GM04503 (cell line): ENCODE data around the gene MUC5B.

Source experiments
- DNase-seq: peaks from one replicate; pipeline ENCODE4 v3.0.0-alpha.2; 2012; ENCODE audit warnings: low read depth

The MUC5B gene

DNA sequence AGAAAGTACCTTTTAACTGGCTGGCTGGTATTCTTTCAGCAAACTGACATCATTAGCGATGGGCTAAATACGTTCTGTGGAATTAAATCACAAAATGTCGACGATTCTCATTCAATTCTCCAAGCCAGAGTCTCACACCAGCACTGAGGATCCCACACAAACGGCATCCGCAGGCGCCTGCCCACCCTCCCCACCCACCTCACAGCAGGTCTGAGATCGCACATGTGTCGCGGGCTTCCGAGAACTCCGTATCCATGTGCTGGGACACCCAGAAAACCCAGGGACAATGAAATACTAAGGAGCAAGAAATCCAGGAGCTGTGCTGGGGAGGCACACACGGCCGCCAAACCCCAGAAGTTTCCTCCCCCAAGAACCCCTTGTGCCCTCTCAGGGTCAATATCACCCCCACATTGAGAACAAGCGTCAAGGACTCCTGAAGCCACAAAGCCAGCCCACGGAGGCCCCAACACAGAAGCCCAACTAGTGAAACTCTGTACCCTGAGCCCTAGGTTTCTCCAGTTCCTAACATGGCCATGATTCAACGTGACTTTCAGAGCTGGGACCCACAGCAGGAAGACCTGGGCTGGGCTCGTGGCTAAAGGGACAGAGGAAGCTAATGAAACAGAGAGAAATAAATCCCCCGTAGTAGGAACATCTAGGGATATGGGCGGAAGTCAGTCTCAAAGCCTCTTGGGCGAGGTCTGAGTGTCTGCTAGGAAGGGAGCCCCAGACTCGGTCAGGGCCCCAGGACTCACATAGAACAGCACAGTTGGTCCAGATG is 78.5 kb downstream of the MUC5B start:
- DNase-seq: no peak

DNA sequence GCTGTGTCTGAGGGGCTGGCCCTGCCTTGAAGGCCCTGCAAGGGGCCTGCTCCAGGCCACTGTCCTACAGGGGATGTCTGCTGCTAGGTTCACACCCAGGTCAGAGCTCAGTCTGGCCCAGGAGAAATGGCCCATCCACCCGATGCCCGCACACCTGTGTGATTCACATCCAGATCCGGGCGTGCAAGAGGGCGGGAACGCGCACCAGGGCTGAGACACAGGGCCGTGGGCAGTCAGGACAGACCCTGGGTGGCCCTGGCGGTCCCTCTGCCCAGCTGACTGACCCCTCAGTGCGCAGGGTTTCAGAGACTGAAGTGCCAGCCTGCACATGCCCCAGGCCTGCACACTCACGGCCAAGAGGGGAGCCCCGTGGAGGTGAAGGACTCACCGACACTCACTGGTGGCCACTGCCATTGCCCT is 79.2 kb downstream of the MUC5B start:
- DNase-seq: no peak

DNA sequence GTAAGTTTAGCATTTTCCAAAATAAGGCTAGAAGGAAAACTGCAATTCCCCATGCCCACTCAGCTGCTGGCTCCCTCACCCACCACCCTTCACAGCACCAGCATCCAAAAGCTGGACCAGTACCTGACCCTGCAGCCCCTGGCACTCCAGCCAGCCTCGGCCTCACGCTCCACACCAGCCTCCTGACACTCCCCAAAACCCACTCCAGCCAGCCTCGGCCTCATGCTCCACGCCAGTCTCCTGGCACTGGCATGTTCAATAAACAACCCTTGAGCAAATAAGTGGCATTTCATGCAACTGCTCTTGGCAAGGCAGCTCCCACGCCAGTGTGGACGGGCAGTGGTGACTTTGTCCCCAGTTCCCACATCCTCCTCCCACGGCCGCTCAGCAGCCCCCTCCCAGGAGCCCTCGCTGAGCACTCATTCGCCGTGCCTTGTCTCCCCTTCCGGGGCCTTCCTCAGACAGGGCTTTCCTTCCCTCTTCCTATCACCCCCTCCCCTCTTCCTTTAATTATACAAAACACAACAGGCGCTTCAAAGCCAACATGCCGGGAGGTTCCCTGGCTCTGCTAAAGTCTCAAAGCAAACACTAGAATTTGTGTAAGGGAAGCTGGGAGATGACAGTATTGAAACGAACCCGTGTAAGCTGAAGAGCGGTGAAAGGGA is 79.7 kb downstream of the MUC5B start:
- DNase-seq: no peak

DNA sequence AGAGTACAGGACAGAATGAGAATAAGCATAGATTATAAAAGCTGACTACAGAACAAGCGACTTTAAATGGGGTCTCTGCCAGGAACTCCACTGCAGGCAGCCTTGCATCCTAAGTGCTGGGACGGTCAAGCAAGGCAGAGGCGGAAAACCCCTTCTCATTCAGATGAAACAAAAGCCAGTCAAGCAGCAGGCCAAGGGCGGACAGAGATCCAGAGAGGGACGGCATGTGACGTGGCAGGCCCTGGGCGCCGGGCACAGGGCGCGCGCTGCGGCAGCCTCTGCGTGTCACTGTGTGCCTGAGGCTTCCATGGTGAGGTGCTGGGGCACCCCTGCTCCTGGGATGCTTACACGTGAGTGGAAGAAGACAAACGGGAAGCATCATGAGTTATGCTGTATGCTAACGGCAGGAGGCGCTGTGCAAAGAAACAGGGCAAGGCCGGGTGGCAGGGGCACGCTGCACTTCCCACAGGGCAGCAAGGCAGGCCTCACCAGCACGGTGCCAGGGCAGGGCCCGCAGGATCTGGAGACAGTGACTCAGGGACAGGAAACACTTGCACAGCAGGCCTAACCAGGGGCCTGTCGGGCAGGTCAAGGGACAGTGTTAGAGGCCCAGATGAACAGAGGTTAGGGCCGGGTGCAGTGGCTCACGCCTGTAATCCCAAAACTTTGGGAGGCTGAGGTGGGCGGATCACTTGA is 80.4 kb downstream of the MUC5B start:
- DNase-seq: no peak

DNA sequence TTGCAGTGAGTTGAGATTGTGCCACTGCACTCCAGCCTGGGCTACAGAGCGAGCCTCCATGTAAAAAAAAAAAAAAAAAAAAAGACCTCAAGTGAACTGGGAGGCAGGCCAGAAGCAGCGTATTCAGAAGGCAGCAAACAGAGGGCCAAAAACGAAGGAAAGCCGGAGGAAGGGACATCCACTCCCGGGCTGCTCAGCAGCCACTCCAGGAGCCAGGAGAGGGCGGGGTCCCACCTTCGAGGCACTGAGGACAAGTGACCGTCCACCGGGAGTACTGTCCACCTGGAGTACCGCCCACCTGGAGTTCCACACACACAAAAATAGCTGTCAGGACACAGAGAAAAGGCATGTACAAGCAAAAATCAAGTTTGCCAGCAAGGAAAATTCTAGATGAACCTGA is 81.1 kb downstream of the MUC5B start:
- DNase-seq: no peak

DNA sequence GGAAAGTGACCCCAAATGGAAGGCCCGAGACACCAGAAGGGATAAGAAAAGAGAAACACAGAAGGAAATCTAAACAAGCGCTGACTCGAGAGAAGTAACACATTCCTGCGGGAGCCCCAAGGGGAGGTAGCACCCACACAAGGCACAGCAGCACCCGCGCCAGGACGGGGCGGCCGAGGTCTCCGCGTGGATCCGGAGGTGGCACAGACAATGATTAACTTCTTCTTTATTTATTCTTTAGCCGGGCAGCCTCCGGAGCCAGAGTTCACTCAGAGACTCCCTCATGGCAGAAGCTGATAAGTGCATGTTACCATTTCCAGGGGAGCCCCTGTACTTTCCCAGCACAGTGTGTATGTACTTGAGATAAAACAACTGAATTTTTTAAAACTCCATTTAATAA is 81.5 kb downstream of the MUC5B start:
- DNase-seq: no peak

DNA sequence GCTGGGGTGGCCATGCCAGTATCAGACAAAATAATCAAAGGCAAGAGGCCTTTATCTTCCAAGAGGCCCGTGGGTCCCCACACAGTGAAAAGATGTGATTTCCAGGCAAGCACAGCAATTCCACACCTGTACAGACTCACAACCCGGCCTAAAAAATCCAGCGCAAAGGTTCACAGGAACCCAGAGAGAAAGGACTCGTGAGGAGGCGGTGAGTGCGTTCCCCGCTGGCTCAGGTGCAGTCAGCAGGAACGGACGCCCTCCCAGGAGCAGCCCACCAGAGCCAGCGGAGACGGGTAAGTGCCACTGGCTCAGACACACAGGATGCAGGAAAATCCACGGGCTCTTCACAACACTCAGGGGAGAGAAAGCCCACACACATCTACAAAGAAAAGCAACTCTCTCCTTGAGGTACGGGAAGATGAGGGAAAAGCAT is 82.2 kb downstream of the MUC5B start:
- no peak for DNase-seq

DNA sequence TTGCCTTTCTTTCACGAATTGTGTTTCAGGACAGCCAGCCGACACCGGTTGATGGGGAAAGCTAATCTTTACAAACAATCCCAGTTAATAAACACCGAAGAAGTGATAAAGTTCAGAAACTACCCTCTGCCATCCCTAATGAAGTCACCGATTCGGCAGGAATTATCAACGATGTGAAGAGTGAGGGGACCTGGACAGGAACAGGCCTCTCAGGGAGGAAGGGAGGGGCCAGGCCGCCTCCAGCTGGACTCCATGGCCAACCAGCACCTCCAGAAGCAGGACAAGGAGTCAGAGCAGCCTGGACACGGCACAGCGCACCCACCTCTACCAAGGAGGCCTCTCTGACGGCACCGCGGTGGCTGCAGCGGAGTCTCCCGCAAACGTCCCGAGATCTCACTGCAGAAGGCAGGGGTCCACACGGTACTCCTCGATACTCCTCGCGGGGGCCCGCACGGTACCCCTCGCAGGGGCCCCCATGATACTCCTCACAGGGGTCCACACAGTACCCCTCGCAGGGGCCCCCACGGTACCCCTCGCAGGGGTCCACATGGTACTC is 82.7 kb downstream of the MUC5B start:
- DNase-seq: no peak

DNA sequence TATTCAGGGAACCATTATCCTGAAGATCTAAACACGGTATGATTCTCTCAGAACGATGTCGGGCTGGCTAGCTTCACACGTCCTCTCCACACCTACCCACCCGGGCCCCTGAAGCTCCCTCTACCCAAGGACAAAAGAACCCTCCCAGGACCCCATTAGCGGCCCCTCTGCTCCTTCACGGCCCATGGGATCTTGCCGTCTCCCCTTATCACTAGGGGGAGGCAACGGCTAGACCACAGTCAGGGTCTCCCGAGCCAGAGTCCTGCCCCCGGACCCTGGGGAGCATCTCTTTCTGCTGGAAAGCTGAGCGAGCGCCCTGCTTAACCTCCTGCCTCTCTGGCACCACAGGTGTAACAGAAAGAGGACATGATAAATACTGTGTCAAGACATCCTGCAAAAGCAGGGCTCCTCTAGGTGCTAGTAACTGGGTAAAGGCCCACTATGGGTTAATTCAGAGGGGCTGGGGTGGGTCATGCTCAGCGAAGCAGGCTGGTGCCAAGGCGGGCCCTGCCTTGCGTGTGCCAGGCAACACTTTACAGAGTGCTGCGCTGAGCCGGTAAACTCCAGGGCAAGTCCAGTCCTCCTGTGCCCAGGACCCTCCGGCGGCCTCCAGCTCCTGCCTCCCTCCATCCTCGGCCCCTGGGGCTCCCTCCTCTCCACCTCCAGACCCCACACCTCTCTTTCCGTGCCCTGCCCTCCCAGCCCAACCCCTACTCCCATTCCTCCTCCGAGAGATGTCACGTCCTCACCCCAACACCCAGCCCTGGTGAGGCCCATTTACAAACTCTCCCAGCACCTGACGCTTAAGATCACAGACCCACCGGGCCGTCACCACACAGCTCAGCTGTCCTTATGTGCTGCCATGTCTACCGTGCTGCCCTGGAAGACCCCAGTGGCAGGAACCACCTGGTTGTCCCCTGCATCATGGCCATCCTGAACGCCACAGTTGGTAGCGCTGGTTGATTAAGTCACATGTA is 83.6 kb downstream of the MUC5B start:
- no peak for DNase-seq

DNA sequence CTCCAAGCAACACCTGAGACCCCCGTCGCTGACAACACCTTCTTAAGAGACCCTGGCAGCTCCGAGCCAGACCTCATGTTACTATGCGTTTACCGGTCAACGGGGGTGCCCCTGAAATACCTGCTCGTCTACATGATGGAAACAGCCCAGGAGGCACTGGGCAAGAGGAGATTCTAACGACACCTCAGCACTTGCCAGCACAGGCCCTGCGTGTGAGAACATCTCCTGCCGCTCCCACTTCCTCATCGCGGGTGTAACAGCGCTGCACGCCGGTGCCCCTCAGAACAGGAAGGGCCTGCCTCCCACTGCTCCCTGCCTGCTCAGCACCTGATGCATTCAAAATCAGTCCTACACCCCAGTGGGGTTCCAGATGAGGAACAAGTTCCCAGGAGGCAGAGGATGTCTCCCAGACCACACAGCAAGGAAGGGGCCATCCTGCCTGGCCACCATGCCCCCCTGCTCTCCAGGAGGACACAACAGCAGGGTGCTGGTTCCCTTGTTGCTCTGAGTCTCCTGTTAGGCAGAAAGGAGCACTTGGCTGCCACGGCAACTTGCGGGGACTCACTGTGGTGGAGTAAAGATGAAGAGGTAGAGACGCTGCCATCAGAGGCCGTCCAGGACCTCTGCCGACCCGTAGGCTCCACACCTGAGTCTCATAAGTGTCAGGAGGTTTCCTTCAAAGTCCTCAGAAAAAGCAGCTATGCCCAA is 84.5 kb downstream of the MUC5B start:
- no peak for DNase-seq

DNA sequence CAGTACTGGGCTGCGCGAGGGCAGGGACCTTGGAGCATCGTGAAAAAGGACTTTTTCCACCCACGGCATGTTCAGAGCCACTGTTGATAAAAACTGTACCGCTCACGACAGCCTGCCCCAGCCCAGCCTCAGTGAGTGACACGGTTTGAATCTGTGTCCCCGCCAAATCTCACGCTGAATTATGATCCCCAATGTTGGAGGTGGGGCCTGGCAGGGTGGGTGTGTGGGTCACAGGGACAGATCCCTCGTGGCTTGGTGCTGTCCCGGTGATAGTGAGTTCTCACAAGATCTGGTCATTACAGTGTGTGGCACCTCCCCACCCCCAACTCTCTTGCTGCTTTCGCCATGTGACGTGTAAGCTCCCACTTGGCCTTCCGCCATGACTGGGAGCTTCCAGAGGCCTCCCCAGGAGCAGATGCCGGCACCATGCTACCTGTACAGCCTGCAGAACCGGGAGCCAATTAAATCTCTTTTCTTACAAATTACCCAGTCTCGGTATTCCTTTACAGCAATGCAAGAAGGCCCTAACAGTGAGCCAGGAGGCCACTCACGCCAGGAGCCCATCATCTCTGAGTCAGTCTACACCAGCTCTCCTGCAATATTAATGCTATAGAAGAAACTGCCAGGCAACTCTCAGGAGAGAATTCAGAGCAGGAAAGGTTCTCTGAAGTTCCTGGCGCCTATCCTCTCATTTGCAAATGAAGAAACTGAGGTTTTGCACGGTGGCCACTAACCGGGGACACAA is 85.3 kb downstream of the MUC5B start:
- DNase-seq: no peak

DNA sequence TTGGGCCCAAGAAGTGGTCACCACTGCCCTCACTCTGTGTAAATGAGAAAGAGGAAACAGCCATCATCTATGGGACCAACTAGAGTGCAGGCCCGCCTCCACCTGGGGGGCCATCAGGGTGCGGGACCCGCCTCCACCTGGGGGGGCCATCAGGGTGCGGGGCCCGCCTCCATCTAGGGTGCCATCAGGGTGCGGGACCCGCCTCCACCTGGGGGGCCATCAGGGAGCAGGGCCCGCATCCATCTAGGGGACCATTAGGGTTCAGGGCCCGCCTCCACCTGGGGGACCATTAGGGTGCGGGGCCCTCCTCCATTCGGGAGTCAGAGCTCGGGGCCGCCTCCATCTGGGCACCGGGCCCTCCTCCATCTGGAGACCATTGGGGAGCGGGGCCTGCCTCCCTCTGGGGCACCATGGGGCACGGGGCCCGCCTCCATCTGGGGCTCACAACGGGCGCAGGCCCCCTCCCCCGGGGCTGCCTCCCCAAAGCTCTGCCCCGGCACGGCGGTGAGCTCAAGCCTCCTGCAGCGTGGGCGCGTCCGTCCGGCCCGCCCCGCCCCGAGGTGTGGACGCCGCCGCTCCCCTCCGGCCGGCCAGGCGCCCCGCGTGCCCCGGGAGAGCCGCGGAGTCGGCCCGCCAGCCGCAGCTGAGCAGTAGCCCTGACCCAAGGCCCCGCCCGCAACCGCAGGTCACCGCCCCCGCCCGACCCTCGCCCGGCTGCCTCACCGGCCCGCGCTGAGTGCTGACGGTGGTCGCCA is 86.1 kb downstream of the MUC5B start:
- no peak for DNase-seq

DNA sequence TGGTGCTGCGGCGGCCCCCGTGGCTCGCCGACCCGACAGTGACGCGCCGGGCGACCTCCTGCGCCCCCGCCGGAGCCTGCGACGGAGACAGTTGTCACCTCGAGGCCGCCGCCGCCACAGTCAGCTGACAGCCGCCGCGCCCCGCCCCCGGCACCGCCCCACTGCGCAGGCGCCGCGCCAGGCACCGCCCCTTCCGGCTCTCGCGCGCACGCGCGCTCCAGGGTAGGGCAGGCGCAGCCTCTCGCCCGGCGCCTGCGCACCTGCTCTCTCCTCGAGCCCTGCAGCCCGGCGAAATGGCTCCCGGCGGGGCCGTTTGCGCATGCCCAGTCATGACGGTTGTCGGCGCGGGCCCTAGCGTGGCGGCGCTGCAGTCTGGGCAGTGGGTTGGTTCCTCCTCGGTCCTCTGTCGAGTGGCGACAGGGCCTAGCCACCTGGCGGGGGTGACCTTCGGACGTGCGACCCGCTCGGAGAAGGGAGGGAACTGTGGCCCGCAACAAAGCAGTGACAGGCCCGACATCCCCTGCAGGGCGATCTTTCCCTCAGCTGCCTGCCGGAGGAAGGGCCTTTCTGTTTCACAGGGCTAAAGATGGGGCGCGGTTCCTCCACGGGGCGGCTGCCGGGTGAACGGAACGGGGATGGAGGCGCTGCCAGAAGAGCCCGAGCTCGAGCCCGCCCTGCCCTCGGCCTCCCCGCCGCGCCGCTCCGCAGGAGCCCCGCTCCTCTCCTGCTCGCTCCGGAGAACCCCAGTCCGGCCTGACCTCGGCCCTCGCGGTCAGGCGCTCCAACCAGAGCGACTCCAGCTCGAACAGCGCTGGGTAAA is 86.8 kb downstream of the MUC5B start, which contains the start of gene TOLLIP:
TSS of gene TOLLIP (minus strand) at position 135 of the 820 bp plus-strand sequence. CDS start at position 1, 134 bp downstream.
- peak; percentile 33 for DNase-seq

DNA sequence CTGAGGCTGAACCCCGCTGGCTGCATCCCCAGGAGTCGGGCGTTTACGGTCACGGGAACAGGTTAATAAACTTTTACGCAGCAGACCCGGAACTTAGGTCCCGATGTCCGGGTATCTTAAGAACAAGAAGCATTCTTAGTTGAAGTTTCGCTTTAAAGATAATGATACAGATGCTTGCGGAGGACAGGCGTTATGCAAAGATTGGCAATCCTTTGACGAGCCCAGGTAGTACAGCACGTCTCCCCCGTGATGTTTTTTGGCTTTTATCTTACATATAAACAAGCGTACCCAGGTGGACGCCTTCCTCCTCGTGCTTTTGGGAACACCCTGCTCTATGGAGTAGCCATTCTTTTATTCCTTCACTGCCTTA is 87.4 kb downstream of the MUC5B start:
- DNase-seq: no peak

DNA sequence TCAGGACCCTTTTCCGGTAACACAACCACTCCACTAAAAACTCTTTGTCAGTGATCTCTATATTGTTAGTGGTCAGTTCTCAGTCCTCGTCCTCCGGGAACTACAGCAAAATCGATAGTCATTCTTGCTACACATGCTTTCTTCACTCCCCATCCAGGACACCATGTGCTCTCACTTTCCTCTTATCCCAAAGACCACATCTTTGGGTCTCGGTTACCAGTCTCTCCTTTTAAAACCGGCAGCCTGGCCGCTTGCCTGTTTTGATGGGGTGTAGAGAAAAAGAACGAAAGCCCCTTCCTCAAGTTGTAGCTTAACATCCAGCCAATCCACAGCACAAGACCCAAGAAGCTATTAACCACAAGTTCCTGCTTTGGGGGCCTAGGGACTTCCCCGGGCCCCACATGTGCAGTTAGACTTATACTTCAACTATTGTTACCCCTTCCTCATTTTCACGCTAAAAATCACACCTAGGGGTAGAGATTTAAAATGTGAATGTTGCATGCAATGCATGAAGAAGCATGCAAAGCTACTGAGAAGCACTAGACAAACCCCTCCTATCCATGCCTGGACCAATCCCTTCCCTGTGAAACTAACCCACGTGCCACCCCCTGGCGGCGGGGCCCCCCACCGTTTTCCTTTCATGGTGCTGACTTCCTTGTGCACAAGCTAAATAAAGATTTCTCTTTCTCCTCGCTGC is 88.1 kb downstream of the MUC5B start:
- no peak for DNase-seq
